Measurements from ENCODE around the gene OPTC. TPM values are rescaled to one million over a fixed set of nuclear protein-coding genes. Genes with fewer than 3 reads are reported as not detected.

OPTC gene
- total and polyA plus RNA-seq, 12 donors, result 0.07 TPM; not detected in 11

- Histone ChIP-seq H3K4me3 (no peak overlapping the region), H3K9me3 (replicated peaks in 1 of 3) (no peaks in the 10 kb centered on the region)
- 66 to 77% (median 72%) methylated on average over 8 to 16 of the region's 16 CpGs for whole genome bisulfite sequencing, 4 donors
Observed at GRCh38 chr1:203556047-203556851, 62.3 kb downstream of the OPTC start.

GRCh38 chr1:203557390-203557789 lies 63.4 kb downstream of the OPTC start:
- Histone ChIP-seq H3K36me3 (replicated peaks in 1 of 2) (no peaks in the 10 kb centered on the region), H3K4me3 (no peak overlapping the region), H3K4me1 (replicated peaks in 1 of 2) (peaks cover 6 to 30% of the 10 kb centered on the region in 2 donors), H3K27me3 (no peaks in the 10 kb centered on the region), H3K9me3 (replicated peaks in 1 of 3) (no peaks in the 10 kb centered on the region), H3K27ac (peak overlapping the region; percentile 26 to 91 (median 65))
- WGBS, 4 donors, result 56 to 67% (median 58%) methylated on average over 7 of the region's 7 CpGs
- TF ChIP-seq CTCF (IDR thresholded peaks at IDR 0.05), result no peak
- TF ChIP-seq POLR2A (IDR thresholded peaks at IDR 0.05), result no peak
- intact Hi-C loops (cut with DNase I), result no loop called here
- peak; percentile 51 to 82 (median 78) for DNase-seq

More at GRCh38 chr1:203556047-203556851, 62.3 kb downstream of the OPTC start:
- Histone ChIP-seq H3K4me1 (replicated peaks in 1 of 2) (peaks cover 6 to 30% of the 10 kb centered on the region in 2 donors), H3K27me3 (no peaks in the 10 kb centered on the region), H3K27ac (peak overlapping the region in 2 of 5 donors; percentile 65 to 91), H3K36me3 (replicated peaks in 1 of 2) (no peaks in the 10 kb centered on the region)
- intact Hi-C loops (cut with DNase I), result no loop called here
- DNase-seq, result peak in 4 of 7 donors; percentile 28 to 57 (median 37)
- TF ChIP-seq POLR2A (IDR thresholded peaks at IDR 0.05), result no peak
- no peak for TF ChIP-seq CTCF (IDR thresholded peaks at IDR 0.05)

GRCh38 chr1:203558064-203558760 lies 64.3 kb downstream of the OPTC start:
- DNase-seq, result peak; percentile 34 to 84 (median 77)
- Histone ChIP-seq H3K4me3 (no peak overlapping the region), H3K36me3 (replicated peaks in 1 of 2) (no peaks in the 10 kb centered on the region), H3K27ac (peak overlapping the region; percentile 40 to 91 (median 65)), H3K27me3 (no peaks in the 10 kb centered on the region), H3K4me1 (replicated peaks in 1 of 2) (peaks cover 6 to 30% of the 10 kb centered on the region in 2 donors), H3K9me3 (replicated peaks in 1 of 3) (no peaks in the 10 kb centered on the region)
- 31 to 41% (median 39%) methylated on average over 5 of the region's 5 CpGs for WGBS, 4 donors
- intact Hi-C loops (cut with DNase I), result no loop called here
- TF ChIP-seq CTCF (IDR thresholded peaks at IDR 0.05) (no peak), POLR2A (IDR thresholded peaks at IDR 0.05) (peak in 1 of 2 donors; percentile 50)

Other genes starting within 250 kb of the OPTC start
- gene BTG2, start 188.6 kb upstream of the OPTC start, total RNA-seq, result 100 to 1,000 TPM in 2 of 9 donors, 10 to 100 TPM in 7; 11.4 to 175 (median 65.2) TPM
- 10 to 100 TPM; 16.6 to 58.8 (median 24.0) TPM for gene BTG2, start 188.6 kb upstream of the OPTC start, polyA plus RNA-seq
- 100 to 1,000 TPM in 1 of 9 donors, 10 to 100 TPM in 7, 1 to 10 TPM in 1; 6.6 to 231 (median 20.1) TPM for gene FMOD, start 143.0 kb upstream of the OPTC start, total RNA-seq
- gene FMOD, start 143.0 kb upstream of the OPTC start, polyA plus RNA-seq, result 10 to 100 TPM; 12.1 to 19.2 (median 17.2) TPM
- gene PRELP, start 18.3 kb upstream of the OPTC start, total RNA-seq, result 10 to 100 TPM in 5 of 9 donors, 1 to 10 TPM in 3, under 1 TPM in 1; 0.61 to 29.4 (median 14.8) TPM
- gene PRELP, start 18.3 kb upstream of the OPTC start, polyA plus RNA-seq, result 10 to 100 TPM in 2 of 3 donors, 1 to 10 TPM in 1; 9.7 to 19.5 (median 12.3) TPM
- gene ATP2B4, start 132.7 kb downstream of the OPTC start, total RNA-seq, result 100 to 1,000 TPM in 4 of 9 donors, 10 to 100 TPM in 5; 69.4 to 120 (median 92.5) TPM
- 100 to 1,000 TPM in 1 of 3 donors, 10 to 100 TPM in 2; 38.5 to 161 (median 42.8) TPM for gene ATP2B4, start 132.7 kb downstream of the OPTC start, polyA plus RNA-seq